OCI-LY7 (cell line): ENCODE results near the gene RAB26.
"Not testable (repeated sequence)": the region's sequence is repeated elsewhere in the genome, so short reads cannot be mapped to it uniquely, and the experiment has no call there.

Source experiments
- EZH2phosphoT487 ChIP-seq: fragments of 200-600 bp; sonication (generic); IDR thresholded peaks from 2 replicates; pipeline ENCODE4 v1.6.1; 2018; ENCODE audit warnings: low read depth, borderline replicate concordance, mild to moderate bottlenecking, mixed run types, antibody characterized with exemption, low read length, moderate library complexity, mixed read lengths
- TF ChIP-seq, protein P1 (sequence below): fragments of 200-600 bp; sonication (generic); conservative IDR thresholded peaks from 2 replicates; pipeline ENCODE4 v1.5.1; 2014; ENCODE audit warnings: mild to moderate bottlenecking, antibody characterized with exemption, low read length, moderate library complexity, mixed read lengths

DNA sequence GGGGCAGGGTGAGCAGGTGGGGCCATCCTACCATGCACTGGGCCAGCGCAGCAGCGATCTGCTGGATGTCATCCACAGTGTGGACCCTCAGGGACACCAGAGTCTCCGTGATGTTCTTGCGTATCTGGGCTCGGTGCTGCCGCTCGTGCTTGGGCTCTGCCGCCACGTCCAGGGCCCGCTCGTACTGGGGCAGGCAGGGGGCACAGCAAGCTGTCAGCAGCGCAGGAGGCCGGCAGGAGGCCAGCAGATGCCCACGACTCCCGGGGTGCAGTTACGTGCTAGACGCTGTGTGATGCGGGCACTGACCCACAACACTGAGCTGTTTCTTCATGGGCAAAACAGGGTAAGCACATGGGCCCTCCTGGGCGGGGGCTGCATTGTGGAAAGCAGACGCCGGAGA, 43.1 kb upstream of the RAB26 start:
- TF ChIP-seq, protein P1, sequence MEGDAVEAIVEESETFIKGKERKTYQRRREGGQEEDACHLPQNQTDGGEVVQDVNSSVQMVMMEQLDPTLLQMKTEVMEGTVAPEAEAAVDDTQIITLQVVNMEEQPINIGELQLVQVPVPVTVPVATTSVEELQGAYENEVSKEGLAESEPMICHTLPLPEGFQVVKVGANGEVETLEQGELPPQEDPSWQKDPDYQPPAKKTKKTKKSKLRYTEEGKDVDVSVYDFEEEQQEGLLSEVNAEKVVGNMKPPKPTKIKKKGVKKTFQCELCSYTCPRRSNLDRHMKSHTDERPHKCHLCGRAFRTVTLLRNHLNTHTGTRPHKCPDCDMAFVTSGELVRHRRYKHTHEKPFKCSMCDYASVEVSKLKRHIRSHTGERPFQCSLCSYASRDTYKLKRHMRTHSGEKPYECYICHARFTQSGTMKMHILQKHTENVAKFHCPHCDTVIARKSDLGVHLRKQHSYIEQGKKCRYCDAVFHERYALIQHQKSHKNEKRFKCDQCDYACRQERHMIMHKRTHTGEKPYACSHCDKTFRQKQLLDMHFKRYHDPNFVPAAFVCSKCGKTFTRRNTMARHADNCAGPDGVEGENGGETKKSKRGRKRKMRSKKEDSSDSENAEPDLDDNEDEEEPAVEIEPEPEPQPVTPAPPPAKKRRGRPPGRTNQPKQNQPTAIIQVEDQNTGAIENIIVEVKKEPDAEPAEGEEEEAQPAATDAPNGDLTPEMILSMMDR, result not testable (repeated sequence)
- TF ChIP-seq EZH2phosphoT487, result not testable (repeated sequence)
